NCI-H1930 (cell line): ENCODE data around the gene HABP4.

Experiments used
- DNase-seq, 2 experiments: peaks; one replicate each; lab custom pipeline; 2025; lab: John Stamatoyannopoulos, UW

The HABP4 gene

DNA sequence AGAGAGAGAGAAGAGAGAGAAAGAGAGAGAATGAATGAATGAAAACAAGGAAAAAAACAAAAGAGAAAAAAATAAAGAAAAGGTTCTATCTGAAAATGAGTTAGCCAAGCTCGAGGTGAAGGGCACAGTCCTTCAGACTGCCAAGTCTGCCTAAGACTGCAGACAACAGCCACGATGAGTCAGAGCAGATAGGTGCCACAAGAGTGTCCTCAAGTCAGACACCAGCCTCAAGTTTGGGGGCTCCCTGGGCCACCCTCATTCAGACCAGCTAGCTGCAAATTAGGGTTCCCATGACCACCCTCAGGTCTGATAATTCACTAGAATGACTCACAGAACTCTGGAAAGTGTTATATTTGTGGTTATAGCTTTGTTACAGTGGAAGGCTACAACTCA, 13.9 kb upstream of the HABP4 start:
- DNase-seq, result no peak

- no peak for DNase-seq
These were observed 13.4 kb upstream of the HABP4 start for GRCh38 chr9:96436456-96437126.

DNA sequence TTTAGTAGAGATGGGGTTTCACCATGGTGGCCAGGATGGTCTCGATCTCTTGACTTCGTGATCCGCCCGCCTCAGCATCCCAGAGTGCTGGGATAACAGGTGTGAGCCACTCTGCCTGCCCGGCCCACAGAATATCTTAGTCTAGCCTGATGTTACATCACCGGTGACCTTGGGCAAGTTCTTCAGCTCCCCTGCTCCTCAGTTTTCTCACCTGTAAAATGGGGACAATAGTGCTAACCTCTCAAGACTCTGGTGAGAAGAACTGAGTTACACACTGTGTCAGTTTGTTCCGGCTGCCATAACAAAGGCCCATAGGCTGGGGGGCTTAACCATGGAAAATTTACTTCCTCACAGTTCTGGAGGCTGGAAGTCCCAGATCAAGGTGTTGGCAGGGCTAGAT, 12.5 kb upstream of the HABP4 start:
- no peak for DNase-seq

DNA sequence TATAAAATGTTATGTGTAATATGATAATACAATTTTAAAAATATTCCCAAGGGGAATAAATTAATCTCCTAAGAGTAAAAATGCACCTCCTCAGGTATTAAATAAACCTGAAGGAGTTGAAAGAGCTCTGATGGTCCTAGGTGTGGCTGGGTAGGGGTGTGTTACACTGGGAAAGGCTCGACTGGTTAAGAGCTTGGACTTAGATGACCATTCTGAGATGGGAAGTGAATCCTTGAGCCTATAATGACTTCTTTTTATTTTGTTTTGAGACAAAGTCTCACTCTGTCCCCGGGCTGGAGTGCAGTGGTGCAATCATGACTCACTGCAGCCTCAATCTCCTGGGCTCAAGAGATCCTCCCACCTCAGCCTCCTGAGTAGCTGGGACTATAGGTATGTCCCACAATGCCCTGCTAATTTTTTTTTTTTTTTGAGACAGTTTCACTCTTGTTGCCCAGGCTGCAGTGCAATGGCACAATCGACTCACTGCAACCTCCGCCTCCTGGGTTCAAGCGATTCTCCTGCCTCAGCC, 9.2 kb upstream of the HABP4 start:
- DNase-seq, result no peak

DNA sequence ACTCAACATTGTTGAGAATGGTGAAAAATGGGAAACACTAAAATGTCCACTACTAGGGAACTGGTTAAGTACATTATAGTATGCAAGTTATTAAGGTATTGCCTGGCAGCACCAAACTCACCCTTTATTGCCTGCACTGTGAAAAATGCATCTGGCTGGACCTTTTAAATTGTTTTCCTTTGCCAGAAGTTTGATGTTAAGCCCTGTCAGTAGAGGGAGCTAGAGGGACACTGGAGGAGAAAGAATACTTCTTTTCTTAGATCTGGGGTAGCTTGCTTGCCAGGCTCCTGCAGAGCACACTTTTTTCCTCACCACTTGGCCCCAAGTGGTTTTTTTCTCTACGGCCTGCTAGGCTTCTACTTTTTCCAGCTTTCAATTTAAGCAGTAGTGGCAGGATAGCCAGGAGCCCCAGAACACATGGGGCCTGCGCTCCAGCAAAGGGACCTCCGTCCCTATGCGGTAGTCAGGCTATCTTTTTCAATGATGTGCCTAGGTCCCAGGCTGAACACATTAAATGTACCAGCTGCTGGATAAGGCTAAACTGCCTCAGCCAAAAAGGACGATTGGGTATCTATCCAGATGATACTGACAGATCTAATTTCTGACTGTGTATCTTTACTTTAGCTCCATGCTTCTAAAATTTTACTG, 8.0 kb upstream of the HABP4 start:
- DNase-seq, result no peak

DNA sequence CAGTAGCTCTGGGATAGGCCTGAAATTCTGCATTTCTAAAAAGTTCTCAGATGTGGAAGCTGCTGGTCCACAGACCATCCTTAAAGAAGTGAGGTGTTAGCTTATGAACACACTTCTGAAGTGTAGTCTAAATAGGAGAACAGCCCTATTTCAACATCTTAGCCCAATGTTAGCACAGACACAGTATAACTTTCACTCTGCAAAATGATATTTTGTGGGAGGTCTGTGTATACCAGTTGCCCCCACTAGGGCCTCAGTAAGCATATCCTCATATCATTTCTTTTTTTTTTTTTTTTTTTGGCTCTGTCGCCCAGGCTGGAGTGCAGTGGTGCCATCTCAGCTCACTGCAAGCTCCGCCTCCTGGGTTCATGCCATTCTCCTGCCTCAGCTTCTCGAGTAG, 7.5 kb upstream of the HABP4 start:
- DNase-seq, result no peak

DNA sequence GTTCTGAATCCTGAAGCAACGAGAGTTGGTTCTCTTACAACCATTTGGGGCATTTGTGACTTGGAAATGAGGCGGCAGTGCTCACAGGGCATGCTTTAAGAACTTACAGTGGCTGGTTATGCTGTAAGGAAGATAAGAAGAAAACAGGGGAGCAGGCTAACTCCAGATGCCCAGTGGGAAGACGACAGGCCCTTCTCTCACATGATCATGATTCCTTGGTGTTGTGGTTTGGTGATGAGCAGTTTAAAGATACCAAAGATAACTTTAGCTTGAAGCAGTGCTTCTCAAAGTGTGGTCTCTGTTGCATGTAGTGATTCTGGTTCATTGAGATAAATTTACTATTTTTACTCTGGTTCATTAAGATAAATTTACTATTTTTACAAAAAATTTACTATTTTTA, 2.6 kb upstream of the HABP4 start:
- no peak for DNase-seq

DNA sequence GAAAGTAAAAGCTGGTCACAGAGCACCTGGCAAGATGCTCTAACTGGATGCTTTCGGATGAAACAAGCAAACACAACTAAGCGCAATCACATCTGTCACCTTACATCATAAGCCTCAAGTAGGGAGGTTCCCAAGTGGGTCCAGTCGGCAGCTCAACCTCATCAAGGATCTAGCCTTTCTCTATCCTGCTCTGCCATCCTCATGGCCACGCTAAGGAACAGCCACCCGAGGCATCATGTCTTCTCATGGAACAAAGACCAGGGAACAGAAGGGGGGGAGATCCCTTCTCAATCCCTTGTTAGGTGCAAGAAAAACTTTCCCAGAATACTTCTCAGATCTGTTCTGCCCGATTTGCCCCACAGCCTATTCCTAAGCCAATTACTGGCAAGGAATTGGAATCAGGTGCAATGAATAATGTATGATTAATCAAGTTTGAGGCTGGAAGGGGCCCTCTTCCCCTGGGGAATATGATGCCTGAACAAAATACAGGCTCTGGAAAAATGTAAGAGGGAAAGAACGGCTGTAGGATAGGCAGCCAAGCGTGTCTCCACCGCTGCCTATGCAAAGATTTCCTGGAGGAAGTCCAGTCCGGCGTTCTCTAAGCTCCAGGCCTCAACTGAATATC, 1.3 kb upstream of the HABP4 start:
- DNase-seq, result no peak

DNA sequence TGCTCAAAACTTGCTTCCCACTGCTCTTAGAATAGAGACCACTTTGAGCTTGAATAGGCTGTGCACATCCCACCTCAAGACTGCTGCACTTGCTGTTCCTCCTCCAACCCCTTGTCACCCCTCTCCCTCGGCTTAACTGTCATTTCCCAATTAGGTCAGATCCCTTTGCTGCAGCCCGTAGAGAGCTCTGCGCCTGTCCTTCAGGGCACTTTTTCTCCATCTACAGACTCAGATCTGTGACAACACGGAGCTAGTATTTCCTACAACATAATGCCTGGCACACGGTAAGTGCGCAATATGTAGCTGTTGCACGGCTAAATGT, 485 bp upstream of the HABP4 start:
- DNase-seq, result no peak

DNA sequence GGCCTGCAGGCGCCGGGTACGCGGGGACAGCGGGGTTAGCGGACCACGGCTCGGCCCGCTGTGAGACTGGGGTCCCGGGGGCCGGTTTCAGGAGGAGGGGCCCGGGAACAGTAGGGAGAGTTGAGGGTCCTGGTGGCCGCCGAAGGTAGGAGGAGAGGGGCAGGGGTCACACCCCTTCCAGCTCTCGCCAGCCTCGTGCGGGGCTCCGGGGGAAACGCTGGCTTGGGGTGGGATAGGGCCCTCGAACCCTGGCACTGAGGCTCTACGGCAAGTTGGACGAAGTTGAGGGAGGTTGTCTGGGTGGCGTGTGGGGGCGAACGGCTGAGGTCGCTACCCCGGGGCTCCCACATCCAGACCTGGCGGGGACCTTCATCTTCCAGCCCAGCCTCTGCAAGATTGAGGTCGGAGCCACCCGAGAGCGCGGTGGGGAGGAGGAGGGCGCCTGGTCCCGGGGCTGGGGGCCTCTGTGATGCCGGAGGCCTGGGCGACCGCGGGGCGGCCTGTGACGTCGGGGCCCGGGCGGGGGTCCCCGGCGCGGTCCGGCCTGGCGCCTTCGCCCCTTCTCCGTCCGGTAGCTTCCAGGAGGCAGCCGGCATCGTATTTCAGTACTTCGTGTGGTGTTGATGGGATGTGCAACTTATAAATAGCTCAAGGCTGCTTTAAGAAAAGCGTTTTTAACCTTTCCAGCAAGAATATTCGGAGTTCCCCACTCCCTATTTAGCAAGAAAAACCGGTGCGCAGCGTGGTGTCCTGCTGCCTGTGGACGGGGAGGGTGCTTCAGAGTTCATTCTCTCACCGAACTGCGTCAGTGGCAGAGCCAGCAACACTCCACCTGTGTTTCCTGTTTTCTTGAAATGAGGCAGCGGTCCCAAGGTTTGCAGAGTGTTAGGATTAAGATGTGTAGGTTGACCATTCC, 902 bp downstream of the HABP4 start:
- DNase-seq, result no peak

DNA sequence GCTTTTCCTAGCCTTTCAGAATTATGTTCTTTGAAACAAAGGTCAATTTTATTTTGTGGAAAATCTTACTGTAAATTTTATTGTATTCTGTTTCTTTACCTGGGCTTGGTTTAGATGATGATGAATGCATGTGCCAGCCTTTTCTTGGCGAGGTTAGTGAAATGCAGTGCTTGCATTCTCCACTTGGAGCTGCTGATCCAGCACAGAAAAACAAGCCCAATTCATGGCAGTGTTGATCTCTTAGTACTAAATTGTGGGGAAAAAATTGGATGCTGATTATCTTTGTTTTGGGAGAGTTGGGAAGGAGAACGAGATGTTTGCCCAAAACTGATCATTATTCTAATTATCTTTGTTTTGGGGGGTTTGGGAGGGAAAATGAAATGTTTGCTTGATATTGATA, 3.7 kb downstream of the HABP4 start:
- no peak for DNase-seq

DNA sequence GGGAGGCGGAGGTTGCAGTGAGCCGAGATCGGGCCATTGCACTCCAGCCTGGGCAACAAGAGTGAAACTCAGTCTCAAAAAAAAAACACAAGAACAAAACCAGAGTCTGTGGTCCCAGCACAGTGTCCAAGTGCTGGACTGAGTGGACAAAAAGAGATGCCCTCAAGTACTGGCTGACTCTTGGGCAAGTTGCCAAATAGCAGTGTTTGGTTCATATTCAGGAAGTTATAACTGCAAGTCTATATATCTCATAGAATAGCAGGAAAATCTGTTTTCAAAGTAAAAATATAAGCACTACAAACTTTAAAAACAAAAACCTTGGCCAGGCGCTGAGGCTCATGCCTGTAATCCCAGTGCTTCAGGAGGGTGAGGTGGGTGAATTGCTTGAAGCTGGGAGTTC, 7.3 kb downstream of the HABP4 start:
- no peak for DNase-seq

DNA sequence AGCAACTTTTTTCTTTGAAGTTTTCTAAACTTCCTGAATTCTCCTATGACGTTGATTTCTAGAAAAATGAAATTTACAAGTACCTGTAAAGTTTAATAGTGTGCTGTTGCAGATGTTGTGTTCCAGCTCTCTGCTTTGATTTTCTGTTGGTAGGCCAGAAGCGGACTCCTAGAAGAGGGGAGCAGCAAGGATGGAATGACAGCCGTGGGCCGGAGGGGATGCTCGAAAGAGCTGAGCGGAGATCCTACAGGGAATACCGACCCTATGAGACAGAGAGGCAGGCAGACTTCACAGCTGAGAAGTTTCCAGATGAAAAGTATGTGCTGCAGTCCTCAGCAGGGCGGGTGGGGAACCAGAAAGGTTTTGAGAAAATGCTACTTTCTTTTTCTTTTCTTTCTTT, 8.3 kb downstream of the HABP4 start:
- no peak for DNase-seq

DNA sequence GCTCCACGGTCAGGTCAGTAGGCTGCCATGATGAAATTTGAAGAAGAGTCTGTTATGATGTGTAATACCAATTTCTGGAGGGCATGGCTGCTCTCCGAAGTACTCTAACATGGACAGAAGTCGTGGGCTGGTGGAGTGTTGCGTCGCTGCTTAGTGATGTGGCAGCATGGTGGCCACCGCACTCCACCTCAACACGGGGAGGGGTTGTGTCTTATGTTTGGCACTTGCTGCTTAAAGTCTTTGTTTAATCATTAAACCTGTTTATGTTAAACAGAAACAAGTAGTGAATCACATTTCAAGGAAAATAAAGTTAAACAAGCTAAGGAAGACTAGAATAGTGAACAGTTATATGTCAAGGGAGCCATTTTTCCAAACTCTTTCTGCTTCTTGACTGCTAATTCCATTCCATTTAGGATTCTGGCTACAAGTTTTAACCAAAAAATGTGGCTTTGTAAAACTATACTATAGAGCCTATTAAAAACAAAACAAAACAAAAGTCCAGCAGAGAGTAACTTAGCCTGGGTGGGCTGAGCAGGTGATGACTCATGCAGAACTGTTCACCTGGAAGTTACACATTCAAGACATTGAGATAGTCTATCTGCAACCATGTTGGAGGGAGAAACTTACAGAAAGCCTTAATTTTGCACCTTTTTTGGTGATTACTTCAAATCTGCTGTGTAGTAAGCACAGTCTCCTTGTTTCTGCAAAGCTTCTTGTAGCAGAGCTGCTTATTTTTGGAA, 9.5 kb downstream of the HABP4 start:
- DNase-seq, result no peak

DNA sequence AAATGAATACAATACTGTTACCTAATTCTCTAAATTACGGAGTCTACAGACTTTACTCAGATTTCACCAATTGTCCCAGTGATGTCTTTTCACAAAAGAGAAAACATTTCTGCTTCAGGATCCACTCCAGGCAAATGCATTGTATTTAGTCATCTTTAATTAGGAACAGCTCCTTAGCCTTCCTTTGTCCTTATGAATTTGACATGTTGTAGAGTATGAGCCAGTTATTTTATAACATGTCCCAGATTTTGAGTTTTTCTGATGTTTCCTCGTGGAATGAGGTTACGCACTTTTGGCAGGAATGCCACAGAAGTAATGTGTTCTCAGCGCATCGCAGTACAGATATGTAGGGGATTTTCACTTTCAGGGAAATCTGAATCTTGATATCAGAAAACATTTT, 10.5 kb downstream of the HABP4 start:
- DNase-seq, result no peak

DNA sequence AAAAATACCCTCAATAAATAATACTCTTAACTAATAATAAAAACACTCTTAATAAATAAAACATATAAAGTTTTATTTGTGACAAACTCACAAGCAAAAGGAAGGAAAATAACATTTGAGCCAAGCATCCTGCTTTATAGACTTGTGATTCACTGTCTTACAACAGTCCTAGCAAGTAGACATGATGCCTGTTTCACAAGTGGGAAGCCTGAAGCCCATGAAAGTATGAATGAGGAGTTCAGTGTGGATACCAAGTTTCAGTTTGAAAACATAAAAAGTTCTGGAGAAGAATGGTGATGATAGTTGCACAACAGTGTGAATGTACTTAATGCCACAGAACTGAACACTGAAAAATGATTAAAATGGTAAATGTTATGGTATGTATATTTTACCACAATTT, 10.9 kb downstream of the HABP4 start:
- DNase-seq, result no peak

DNA sequence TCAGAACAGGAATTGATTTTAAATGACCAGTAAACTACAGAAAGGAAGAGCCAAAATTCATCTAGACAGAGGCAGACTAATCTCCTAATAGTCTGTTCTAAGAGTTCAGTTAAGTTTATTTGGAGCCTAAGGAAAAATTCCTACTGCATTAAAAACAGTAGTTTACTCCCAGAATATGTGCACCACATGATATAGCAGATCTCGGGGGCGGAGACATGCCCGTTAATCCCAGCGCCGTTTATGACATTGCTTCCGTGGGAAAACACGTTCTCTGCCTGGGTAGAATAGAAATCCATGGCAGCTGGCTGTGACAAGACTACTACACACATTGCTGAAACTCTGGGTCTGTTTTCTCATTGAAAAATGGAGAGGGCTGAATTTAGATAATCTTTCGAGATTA, 11.4 kb downstream of the HABP4 start:
- DNase-seq, result no peak

GRCh38 chr9:96462541-96462940, 12.6 kb downstream of the HABP4 start:
- no peak for DNase-seq

GRCh38 chr9:96464426-96464825, 14.5 kb downstream of the HABP4 start:
- no peak for DNase-seq

- no peak for DNase-seq
These were observed 17.8 kb downstream of the HABP4 start for GRCh38 chr9:96467784-96468183.

DNA sequence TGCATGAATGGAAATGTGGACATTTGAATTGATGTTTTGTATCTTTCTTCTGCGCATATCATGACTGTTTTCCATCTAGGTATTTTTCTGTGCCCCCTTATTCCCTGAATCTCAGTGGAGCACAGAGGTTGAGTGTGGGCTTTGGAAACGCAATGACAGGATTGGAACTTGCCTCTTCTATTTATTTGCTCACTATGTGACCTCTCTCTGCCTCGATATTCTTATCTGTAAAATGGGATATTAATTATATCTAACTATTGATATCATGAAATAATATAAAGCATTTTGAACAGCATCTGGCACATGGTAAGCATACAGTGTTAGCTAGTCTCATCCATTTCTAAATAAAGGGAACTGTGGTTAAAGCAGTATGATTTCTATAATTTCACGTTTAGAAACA, 26.0 kb downstream of the HABP4 start:
- DNase-seq, result no peak

DNA sequence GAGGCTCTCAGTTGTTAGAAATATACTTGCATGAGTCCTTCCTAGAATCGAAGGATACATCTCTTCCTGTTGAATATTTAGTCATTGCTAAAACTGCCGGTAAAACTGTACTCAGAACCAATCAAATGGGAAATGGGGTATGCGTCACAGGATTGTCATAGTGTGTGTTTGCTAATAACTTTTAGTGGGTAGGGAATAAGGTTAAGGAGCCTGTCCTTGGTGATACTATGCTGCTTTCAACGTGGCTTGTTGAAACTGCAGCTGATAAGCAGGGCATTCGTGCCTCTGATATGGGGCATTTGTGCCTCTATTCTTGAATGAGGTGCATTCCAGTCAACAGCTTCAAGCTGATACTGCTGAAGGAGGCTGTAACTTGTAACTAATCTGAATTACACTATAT, 26.6 kb downstream of the HABP4 start:
- no peak for DNase-seq
